Fibroblast of gingiva (primary cell): ENCODE data around the gene PDE8A.

Experiments
- DNase-seq: peaks from one replicate; pipeline ENCODE4 v3.0.0-alpha.2; 2011; ENCODE audit warnings: low read depth

The PDE8A gene

DNA sequence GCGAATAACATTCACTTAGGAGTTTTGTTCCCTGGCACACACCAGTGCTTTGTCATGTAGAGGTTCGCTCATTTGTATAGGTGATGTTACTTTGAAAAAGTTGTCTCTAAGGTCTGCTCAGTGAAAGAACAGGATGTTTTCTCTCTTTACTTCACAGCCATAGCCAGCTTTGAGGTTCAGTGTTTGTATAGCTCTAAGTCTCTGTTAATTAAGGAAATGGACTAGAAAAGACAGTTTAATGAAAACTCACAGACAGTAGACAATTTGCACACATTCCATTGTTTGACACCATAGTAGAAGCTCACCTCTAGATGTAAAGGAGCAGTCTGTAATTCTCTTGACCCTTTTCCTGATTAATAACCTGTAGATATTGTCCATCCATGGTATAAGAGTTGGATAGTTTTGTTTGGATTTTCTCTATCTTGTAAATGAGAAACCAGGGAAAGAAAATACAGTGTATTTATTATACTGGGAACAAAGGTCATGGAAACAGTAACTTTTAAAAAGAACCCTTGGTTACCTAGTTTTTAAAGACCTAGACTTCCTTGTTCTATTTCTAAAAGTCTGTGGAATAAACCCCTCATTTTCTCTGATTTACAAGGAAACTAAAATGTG lies 50.4 kb downstream of the PDE8A start:
- no peak for DNase-seq

DNA sequence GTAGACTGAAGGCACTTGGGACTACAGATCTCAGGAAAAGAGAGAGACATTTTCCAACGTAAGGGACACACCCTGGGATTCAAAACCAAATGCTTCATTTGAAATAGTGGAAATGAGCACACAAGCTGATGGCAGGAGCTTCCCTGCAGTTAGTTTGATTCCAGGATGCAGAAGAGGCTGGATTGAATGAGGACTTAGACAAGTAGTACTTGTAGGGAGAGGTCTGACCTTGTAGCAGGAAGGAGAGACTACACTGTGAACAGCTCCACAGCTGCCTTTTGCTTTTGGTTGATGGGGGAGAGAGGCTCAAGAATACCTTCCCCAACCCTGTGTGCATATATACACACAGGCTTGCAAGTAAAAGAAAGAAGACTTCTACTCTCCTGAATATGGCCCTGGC lies 51.5 kb downstream of the PDE8A start:
- no peak for DNase-seq

DNA sequence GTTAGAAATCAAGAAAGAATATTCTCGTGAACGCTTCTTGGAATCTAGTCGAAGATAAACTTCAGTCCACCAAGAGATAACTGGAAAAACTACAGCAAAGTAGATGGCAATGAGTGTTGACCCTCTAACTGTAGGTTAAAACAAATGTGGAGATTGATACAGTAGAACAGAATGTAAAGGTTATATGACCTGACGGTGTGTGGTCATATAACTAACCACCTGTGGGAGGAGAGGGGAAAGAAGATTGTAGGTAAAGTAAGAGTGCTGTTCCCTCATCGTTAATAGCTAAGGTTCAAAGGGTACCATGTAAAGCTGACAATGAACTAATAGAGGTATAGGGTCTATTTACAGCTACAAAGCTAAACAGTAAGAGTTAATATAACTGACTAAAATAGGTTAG lies 52.6 kb downstream of the PDE8A start:
- no peak for DNase-seq

DNA sequence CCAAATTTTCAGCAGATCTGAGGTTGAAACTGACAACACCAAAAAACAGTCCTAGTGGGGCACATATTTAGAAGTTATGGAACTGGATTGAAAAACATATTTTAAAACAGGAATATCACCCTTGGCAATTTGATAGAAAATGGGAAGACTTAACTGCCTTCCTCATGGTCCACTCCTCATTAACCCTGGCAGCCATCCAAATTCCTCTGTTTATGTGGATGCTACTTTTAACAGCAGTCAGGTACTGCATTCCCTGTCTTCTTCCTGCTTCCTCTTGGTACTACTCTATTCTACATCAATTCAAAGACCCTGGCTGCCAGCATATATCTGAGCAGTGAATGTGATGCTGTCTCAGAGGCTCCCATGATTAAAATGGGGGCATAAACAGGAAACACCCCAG lies 54.3 kb downstream of the PDE8A start:
- no peak for DNase-seq

DNA sequence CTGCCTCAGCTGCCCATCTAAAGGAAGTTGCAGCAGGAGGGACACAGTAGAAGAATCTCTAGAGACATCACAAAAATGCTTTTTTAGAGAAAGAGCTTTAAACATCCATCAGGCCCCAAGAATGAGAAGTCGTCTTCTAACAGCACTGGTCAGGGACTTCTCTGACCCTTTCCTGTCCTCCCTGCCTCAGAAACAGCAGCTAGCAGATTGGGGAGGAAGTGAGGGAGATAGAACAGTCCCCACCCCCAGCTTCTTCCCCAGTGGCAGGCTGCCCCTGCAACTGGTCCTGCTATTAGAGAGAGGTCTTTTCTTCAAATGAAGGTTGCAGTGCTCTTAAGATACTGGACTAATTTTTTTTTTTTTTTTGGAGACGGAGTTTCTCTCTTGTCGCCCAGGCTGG lies 55.1 kb downstream of the PDE8A start:
- DNase-seq = no peak

DNA sequence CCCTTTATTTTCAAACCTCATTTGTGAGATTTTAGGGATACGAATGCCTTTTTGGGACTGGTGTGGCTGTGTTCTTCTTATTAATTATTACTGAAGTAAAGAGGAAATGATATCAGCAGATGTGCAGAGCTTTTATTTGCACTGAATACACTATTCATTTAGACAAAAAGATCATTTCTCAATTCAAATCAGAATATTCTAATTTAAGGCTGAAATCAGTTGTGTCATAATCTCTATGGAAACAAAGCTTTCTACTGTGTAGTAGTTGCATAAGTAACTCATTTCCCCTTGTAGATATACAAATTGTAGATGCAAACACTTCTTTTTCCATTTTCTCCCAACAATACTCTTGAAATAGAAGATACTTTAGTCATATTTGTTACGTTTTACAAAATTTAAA lies 56.0 kb downstream of the PDE8A start:
- DNase-seq = no peak

DNA sequence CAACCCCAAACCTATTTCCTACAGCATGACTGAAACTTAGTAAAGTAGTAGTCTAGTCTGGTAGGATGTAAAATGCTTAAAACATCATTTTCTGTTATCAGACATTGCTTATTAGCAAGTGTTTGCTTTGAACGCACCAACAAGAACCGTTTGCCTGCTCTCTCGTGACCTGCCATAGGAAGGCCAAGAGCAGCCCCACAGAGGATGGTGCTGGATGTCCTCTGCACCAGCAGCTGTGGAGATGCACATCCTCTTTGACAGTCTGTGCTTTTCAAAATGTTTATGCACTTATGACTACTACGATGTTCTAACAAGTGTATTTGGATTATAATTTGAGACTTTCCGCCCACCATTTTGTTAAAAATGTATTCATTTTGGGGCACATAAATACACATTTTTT lies 59.6 kb downstream of the PDE8A start:
- DNase-seq = no peak

DNA sequence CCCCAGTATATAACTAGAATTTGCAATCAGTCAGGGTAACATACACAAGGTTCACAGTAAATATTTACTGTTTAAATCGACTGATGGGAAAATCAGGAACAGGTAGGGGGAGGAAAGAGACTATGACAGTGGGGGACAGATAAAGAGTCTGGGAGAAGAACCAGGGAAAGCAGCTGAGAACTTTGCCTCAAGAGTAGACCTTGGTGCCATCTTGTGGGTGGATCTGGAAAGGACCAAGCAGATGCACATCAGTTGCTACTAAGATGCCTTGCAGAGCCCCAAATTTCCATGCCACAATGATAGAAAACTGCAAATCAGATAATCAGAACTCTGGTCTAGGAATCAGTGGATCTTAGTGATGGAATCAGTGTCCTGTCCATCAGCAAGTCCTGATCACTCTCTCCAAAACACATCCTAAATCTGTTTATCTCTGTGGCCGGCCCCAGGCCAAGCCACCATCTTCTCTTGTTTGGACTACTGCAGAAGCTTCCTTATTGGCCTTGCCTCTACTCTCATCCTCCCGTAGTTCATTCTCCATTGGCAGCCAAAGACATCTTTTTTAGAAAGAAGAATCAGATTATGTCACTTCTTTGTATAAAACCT lies 62.7 kb downstream of the PDE8A start:
- DNase-seq = peak; percentile 62

DNA sequence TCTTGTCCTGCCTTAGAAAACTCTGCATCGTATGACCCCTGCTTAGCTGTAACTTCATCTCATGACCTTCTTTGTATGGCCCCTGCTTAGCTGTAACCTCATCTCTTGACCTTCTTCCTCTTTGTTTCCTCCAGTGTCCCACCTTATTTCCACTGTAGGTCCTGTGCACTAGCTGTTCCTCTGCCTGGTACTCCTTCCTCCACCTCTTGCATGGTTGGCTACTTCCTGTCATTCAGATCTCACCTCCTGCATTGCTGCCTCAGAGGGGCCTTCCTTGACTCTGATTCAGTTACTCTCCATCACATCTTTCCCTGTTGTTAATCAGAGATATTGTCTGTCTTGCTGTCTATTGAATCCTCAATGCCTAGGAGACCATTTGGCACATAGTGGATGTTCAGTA lies 63.2 kb downstream of the PDE8A start:
- DNase-seq = no peak

DNA sequence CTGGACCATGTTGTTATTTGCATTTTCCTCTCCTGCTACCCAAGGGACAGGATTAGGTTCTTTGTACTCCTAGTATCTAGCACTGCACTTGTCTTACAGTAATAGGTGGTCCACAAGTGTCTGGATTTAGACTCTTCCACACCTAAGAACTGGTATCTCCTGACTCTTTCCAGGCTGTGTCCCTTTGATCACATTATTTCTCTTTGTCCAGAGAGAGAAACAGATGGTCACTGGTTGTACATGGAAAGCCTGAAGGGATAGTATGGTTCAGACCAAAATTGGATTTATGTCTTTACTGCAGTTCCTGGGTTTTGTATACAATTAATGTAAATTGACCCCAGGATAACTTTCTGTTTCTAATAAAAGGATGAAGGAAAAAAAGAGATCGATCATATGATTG lies 64.0 kb downstream of the PDE8A start:
- no peak for DNase-seq

DNA sequence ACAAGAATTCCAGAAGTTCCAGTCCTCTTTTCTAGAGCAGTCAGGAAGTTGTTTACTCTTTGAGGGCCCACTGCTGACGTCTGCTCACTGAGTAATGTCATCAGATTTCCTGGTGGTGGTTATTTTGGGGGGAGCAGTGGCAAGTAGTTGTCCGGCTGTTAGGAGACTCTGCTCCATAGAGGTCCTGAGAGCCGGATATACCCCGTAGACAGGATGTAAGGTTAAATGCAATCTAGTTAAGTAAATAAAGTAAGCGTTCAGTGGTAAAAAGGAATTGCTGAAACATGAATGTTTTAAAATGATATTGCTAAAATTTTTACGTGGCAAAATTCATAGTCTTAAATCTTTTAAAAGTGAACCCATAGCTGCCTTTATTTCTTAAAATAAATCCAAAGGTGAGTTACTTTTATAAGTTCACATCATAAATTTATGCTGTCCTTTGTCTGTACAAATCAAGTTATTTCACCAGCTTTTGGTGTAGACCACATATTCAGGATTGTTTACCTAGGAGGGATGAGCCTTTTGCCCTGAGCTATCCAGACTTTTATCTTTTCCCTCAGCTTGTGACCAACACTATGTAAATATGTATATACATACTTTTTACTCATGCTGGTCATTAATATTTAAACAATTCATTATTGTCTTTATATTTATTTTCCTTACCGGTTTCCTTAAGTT lies 65.8 kb downstream of the PDE8A start:
- peak; percentile 78 for DNase-seq

DNA sequence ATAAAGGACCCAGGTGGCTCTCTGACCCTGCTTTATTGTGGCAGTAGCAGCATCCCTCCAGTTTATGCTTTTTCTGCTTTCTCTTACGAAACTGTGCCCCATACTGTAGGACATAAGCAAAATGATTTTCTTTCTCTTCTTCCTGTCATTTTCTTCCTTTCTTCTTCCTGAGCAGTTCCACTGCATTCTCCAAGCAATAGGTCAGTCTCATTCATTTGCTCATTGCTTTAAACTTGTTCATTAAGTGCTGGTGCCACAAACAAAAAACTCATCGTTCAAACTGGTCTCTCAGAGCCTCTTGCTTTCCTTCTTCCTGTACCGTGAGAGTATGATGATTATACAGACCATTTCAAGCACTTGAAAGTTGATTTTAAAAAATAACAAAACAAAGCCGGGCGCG lies 66.8 kb downstream of the PDE8A start:
- DNase-seq = no peak

DNA sequence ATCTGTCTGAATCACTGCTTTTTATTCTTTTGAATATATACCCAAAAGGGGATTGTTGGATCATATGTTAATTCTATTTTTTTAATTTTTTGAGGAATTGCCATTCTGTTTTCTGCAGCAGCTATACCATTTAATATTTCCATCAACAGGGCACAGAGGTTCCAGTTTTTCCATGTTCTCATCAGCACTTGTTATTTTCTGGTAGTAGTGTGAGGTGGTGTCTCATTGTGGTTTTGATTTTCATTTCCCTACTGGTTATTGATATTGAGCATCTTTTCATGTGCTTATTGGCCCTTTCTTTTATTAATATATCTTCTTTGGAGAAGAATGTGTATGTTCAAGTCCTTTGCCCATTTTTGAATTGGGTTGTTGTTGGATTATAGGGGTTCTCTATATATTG lies 68.1 kb downstream of the PDE8A start:
- no peak for DNase-seq

DNA sequence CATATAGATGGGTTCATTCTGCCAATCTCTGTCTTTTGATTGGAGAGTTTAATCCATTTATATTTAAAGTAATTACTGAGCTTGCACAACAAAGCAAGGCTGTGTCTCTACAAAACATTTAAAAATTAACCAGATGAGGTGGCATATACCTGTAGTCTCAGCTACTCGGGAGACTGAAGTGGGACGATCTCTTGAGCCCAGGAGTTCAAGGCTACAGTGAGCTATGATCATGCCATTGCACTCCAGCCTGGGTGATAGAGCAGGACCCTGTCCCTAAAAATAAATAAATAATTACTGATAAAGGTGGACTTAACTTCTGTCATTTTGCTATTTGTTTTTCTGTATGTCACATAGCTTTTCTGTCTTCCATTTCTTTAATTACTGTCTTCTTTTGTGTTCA lies 78.1 kb downstream of the PDE8A start:
- no peak for DNase-seq

DNA sequence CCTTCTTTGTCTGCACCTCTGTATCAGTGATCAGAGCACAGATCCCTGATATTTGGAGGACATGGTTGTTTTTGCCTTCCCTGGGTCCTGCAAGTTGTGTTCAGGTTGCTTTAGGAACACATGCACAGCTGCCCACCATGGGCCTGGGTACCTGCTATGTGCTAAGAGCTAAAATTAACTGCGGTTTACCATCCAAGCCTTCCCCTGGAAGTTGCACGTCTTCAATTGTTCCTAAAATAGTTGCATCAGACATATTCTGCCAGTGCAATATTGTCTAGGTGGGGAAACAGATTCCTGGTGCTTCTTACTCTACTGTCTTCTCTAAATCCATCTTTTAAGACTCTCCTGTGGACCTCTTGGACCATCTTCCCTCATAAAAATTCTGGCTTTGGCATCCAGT lies 80.9 kb downstream of the PDE8A start:
- no peak for DNase-seq

DNA sequence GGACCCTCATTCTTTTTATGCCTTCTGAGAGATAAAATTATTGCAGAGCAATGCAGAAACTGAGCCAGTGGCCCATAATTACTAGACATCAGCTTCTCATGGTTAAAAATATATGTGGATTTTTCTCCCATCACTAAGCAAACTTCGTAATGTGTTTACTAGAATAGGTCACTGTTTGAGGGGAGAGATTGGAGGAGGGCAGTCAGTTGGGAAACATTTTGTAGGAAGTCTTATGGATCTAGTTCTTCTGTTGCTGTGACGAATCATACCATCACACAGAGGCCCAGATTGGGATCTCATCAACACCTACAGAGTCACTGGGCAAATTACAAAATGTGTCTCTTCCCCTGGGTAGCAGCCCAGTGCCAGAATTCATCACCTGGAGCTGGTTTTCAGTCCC lies 81.4 kb downstream of the PDE8A start:
- no peak for DNase-seq

DNA sequence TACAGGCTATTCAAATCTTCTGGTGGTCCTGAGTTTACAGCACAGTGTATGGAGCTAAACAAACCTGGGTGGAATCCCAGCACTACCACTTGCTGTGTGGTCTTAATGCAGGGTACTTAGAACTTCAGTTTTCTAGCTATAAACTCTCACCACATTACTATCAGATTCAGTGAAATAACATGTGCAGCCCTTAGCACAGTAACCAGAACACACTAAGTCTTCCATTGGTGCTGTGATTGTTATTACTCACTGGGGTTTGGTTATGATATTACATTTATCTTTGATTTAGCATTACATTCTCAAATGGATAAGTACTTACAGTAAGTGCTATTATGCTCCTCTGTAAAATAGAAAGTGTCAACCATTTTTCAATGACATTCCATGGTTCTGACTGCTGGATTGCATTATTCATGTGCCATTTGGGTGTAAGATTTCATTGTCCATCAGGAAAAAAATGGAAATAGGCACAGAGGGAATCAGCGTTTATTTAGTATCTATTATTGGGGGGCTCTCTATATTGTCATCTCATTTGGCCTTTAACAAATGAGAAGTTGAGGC lies 81.9 kb downstream of the PDE8A start:
- DNase-seq = no peak

DNA sequence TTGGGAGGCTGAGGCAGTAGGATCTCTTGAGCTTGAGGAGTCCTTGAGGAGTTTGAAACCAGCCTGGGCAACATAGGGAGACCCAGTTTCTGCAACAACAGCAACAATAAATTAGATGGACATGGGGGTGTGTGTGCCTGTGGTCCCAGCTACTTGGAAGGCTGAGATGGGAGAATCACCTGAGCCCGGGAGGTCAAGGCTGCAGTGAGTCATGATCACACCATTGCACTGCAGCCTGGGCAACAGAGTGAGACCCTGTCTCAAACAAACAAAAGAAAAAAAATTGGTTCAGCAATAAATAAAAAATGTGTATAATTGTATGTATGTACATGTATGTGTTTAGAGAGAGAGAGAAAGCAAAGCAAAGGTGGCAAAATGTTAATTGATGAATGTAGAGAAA lies 83.1 kb downstream of the PDE8A start:
- no peak for DNase-seq

DNA sequence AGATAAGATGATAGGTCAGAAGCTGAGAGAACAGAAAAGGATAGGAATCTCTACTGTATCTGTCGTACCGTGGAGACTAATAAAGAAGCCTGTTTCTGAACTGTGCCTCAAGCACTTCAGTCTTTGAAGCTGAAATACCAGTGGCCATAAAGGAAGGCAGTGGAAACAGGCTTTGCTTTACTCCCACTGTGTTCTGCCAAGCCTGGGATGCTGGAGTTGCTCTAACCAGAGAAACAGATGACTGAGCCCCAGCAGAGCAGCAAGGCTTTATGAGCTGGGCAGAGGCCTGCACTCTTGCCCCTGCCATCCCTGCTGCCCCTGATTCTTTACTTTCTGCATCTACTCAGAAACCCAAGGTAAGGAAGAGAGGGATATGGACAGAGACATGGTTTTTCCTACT lies 89.4 kb downstream of the PDE8A start:
- no peak for DNase-seq

DNA sequence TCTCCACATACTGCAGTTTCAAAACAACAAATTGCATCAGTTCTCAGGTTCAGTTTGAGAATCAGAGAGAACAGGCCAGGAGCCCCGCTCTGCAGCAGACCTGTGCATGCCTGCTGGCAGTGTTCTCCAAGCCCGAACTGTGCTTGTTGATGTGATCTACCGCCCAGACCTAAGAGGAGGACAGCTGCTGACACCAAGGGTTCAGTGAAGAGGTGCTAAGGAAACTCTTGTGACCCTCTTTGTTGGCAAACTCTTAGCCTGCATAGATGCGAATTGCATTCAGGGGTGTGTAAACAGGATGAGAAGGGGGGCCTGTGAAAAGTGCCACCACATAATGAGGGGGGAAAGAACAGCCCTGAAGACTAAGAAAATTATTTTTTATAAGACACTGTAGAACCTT lies 89.8 kb downstream of the PDE8A start:
- DNase-seq = no peak

DNA sequence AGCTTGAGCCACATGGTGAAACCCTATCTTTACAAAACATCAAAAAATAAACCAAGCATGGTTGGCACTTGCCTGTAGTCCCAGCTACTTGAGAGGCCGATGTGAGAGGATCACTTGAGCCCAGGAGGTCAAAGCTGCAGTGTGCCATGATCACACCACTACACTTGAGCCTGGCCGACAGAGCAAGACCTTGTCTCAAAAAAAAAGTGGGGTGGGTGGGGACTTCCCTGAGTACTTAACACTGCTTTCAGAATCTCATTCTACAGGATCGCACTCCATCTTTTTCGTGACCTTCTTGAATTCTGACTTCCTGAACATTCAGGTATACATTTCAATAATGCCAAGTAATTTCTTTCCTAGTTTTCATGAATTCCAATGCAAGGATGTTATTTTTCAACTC lies 91.3 kb downstream of the PDE8A start:
- DNase-seq = no peak

DNA sequence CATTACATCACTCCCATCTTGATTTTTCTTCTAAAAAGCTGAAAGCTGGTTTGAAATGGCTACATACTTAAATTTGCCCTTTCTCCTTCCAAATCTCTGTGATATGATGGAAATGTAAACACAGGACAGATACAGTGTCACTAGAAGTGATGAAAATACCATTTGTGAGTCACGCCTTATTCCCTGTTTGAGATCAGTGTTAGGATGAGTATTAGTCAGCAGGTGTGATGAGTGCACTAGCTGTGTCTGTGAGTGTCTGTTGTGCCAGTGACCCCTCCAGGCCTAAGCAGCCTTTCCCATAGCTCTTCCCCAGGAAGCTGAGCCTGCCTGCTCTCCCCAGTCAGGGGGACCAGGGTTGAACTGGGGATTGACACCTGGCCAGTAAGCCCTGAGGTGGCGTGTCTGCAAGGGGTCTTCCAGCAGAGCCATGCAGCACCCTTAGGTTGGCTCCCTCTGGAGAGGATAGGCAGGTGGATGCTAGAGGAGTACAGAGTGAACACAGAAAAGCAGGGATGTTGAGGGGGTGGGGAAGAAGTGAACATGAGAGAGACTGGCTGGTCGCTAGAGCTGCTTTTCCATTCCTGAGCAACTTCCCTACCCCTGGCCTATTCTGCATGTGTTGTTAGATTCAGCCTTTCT lies 92.0 kb downstream of the PDE8A start:
- no peak for DNase-seq

DNA sequence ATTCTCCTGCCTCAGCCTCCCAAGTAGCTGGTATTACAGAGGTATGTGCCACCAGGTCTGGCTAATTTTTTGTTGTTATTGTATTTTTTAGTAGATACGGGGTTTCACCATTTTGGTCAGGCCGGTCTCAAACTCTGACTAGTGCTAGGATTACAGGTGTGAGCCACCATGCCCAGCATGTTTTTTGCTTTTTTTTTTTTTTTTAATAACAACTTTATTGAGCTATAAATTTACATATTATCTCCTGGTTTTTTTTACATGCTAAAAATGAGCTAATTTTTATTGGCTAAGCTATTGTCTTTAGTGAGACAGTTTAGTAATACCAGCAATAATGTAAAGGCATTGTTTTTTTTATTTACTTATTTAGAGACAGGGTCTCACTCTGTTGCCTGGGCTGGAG lies 105.2 kb downstream of the PDE8A start:
- no peak for DNase-seq
